ENCODE data around the gene COL8A1.

The COL8A1 gene

GRCh38 chr3:99846477-99847160 is 208.2 kb downstream of the COL8A1 start:
- DNase-seq (ENCODE audit: extremely low spot score): no peak
- ChIA-PET POLR2A (no interaction called here), CTCF (interaction anchor here (0.5 to 1.3 kb wide), 5 partner anchors 15 to 311 kb away, joined by 3 to 5 read pairs (median 3); no protein-coding TSS in a partner anchor)
- TF ChIP-seq ELF4 (IDR thresholded peaks at IDR 0.05) (no peak), NFRKB (IDR thresholded peaks at IDR 0.05) (no peak), L3MBTL2 (conservative IDR thresholded peaks at IDR 0.05) (no peak), LEF1 (IDR thresholded peaks at IDR 0.05; ENCODE audit: borderline replicate concordance) (no peak), ARNT (IDR thresholded peaks at IDR 0.05) (no peak), SUZ12 (IDR thresholded peaks at IDR 0.05) (no peak), ZNF384 (IDR thresholded peaks at IDR 0.05) (no peak), PKNOX1 (IDR thresholded peaks at IDR 0.05) (no peak), FOXA1 (IDR thresholded peaks at IDR 0.05) (no peak), CTBP1 (IDR thresholded peaks at IDR 0.05; ENCODE audit: borderline replicate concordance) (no peak), SP1 (IDR thresholded peaks at IDR 0.05) (no peak), FOXM1 (IDR thresholded peaks at IDR 0.05; ENCODE audit: borderline replicate concordance) (no peak), TARDBP (IDR thresholded peaks at IDR 0.05) (no peak)

GRCh38 chr3:99848433-99848832 is 210.0 kb downstream of the COL8A1 start:
- POLR2A ChIA-PET: no interaction called here
- CTCF ChIA-PET: no interaction called here
- TF ChIP-seq NFRKB (IDR thresholded peaks at IDR 0.05) (no peak), ARNT (IDR thresholded peaks at IDR 0.05) (no peak), FOXM1 (IDR thresholded peaks at IDR 0.05; ENCODE audit: borderline replicate concordance) (no peak), PKNOX1 (IDR thresholded peaks at IDR 0.05) (no peak), BHLHE40 (IDR thresholded peaks at IDR 0.05; ENCODE audit: borderline replicate concordance) (no peak), LEF1 (IDR thresholded peaks at IDR 0.05; ENCODE audit: borderline replicate concordance) (no peak), HDGF (IDR thresholded peaks at IDR 0.05; ENCODE audit: borderline replicate concordance) (no peak), SP1 (IDR thresholded peaks at IDR 0.05) (no peak), FOXA1 (IDR thresholded peaks at IDR 0.05) (no peak), L3MBTL2 (conservative IDR thresholded peaks at IDR 0.05) (no peak), FOXK2 (IDR thresholded peaks at IDR 0.05) (no peak), ZNF384 (IDR thresholded peaks at IDR 0.05) (no peak)

More at GRCh38 chr3:99848433-99848832, 210.0 kb downstream of the COL8A1 start:
- no peak for DNase-seq (ENCODE audit: extremely low spot score)
